Hepatocyte (in vitro differentiated cells): ENCODE measurements around the gene LYRM4.

Experiments
- CTCF ChIP-seq: fragments of 200-600 bp; sonication (generic); IDR thresholded peaks from 2 replicates; pipeline ENCODE4 v1.5.1; 2016; ENCODE audit warnings: antibody characterized with exemption, mild to moderate bottlenecking; ENCODE audit not compliant: poor library complexity
- EZH2 ChIP-seq: fragments of 200-600 bp; sonication (generic); IDR thresholded peaks from 2 replicates; pipeline ENCODE4 v1.6.1; 2016; ENCODE audit warnings: antibody characterized with exemption, mild to moderate bottlenecking, borderline replicate concordance
- EZH2phosphoT487 ChIP-seq: fragments of 200-600 bp; sonication (generic); IDR thresholded peaks from one replicate; pipeline ENCODE4 v1.6.1; 2018; ENCODE audit warnings: antibody characterized with exemption, mild to moderate bottlenecking, low read depth, moderate library complexity; ENCODE audit not compliant: unreplicated experiment, severe bottlenecking

- TF ChIP-seq CTCF (no peak), EZH2 (no peak), EZH2phosphoT487 (no peak)
These were observed 171.0 kb downstream of the LYRM4 start for GRCh38 chr6:5089481-5090438.
